CD1c-positive myeloid dendritic cell (primary cell): ENCODE results near the gene TLR2.

ENCODE experiments used
- DNase-seq: peaks from one replicate; pipeline ENCODE4 v3.0.0-alpha.2; 2016; ENCODE audit errors: extremely low spot score

TLR2 gene, protein sequence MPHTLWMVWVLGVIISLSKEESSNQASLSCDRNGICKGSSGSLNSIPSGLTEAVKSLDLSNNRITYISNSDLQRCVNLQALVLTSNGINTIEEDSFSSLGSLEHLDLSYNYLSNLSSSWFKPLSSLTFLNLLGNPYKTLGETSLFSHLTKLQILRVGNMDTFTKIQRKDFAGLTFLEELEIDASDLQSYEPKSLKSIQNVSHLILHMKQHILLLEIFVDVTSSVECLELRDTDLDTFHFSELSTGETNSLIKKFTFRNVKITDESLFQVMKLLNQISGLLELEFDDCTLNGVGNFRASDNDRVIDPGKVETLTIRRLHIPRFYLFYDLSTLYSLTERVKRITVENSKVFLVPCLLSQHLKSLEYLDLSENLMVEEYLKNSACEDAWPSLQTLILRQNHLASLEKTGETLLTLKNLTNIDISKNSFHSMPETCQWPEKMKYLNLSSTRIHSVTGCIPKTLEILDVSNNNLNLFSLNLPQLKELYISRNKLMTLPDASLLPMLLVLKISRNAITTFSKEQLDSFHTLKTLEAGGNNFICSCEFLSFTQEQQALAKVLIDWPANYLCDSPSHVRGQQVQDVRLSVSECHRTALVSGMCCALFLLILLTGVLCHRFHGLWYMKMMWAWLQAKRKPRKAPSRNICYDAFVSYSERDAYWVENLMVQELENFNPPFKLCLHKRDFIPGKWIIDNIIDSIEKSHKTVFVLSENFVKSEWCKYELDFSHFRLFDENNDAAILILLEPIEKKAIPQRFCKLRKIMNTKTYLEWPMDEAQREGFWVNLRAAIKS

GRCh38 chr4:153684182-153684970 lies at the start of gene TLR2:
TLR2 (plus strand) TSS chr4:153684280; CDS start chr4:153702908, 18,628 bp downstream.
- peak; percentile 90 for DNase-seq

GRCh38 chr4:153634738-153635353 lies 49.2 kb upstream of the TLR2 start:
- DNase-seq = peak; percentile 46

- DNase-seq = no peak
Measured at GRCh38 chr4:153635846-153636245, 48.2 kb upstream of the TLR2 start.

- no peak for DNase-seq
Measured at GRCh38 chr4:153637201-153637600, 46.9 kb upstream of the TLR2 start.

DNA sequence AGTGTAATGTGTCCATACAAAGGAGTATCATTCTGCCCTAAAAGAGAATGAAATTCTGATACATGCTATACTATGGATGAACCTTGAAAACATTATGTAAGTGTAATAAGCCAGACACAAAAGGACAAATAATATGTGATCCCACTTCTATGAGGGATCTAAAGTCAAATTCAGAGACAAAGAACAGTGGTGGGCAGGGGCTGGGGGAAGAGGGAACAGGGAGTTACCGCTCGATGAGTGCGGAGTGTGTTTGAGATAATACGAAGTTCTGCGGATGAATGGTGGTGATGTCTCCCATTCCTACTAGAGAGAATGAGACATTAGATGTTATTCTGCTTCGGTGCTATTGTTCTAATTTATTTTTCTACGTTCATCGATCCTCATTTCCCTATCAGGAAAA lies 46.1 kb upstream of the TLR2 start:
- DNase-seq = no peak

DNA sequence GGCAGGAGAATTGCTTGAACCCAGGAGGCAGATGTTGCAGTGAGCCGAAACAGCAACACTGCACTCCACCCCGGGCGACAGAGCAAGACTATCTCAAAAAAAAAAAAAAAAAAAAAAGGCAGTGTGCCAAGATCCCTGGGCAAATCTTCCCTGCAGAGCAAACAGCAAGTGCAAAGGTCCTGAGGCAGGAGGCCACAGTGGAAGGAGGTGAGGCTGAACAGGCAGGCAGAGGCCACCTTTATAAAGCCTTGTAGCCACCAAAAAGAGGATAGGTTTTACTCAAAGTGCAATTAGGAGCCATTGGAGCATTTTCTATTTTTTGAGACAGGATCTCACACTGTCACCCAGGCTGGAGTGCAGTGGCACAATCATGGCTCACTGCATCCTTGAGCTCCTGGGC lies 45.1 kb upstream of the TLR2 start:
- no peak for DNase-seq

GRCh38 chr4:153639833-153640802 lies 44.0 kb upstream of the TLR2 start:
- DNase-seq = no peak

DNA sequence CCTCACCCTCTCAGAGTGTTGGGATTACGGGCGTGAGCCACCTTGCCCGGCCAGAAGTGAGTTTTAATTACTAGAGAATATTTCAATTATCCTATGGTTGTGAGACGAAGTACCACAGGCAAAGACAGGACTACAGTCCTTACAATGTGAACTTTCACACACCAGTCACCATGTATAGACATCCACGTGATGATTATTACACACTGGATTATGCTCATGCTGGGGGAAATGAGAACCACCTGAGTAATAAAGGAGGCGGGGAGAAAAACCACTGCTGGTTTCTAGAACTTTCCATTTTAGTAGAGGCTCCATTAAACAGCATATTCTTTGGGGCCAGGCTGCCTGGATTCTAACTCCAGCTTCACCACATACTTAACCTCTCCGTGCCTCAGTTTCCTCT lies 42.5 kb upstream of the TLR2 start:
- no peak for DNase-seq

- peak; percentile 81 for DNase-seq
Measured at GRCh38 chr4:153643406-153644383, 40.4 kb upstream of the TLR2 start.

GRCh38 chr4:153645183-153645582 lies 38.9 kb upstream of the TLR2 start:
- no peak for DNase-seq

GRCh38 chr4:153646261-153646660 lies 37.8 kb upstream of the TLR2 start:
- no peak for DNase-seq

DNA sequence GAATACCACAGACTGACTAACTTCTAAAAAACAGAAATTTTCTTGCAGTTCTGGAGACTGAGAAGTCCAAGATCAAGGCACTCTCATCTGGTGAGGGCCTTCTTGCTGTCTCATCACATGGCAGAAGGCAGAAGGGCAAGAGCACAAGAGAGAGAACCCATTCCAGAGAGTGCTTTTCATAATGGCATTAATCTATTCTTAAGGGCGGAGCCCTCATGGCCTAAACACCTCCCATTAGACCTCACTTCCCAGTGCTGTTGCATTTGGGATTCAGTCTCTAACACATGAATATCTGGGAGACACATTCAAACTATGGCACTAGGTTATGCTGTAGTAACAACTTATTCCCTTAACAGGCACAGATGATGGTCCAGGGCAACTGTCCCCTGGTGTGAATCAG lies 37.1 kb upstream of the TLR2 start:
- DNase-seq = no peak

- DNase-seq = no peak
Measured at GRCh38 chr4:153647975-153648374, 36.1 kb upstream of the TLR2 start.

DNA sequence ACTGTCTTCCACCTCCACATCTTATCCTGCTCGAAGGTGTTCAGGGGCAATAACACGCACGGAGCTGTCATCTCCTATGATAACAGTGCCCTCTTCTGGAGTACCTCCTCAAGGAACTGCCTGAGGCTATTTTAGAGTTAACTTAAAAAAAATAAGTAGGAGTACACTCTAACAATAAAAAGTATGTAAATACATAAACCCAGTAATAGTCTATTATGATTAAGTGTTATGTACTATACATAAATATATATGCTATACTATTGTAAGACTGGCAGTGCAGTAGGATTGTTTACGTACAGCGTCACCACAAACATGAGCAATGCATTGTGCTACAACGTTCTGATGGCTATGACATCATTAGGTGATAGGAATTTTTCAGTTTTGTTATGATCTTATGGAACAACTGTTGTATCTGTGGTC lies 34.5 kb upstream of the TLR2 start:
- DNase-seq = no peak

DNA sequence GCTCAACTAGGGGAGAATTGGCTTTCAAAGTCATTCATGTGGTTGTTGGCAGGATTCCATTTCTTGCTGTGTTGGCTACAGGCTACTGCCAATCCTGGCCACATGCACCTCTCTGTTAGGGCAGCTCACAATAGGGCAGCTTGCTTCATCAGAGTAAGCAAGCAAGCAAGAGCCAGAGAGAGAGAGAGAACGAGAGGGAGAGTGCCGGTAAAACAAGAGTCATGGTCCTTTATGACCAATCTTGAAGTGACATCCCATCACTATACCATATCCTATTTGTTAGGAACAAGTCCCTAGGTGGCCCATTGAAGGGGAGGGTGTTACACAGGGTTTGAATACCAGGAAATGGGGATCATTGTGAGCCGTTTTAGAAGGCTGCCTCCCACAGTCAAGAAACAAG lies 33.0 kb upstream of the TLR2 start:
- DNase-seq = peak; percentile 36

- peak; percentile 92 for DNase-seq
Measured at GRCh38 chr4:153651587-153651986, 32.5 kb upstream of the TLR2 start.

- DNase-seq = peak; percentile 87
Measured at GRCh38 chr4:153652051-153652784, 31.9 kb upstream of the TLR2 start.

GRCh38 chr4:153655002-153655541 lies 29.0 kb upstream of the TLR2 start:
- DNase-seq = no peak
